Effector CD8-positive, alpha-beta T cell (primary cell): ENCODE results near the gene SLFN12L.
"Not testable (repeated sequence)": the region's sequence is repeated elsewhere in the genome, so short reads cannot be mapped to it uniquely, and the experiment has no call there.

Experiments used
- DNase-seq: peaks from one replicate; lab custom pipeline; 2025; lab: John Stamatoyannopoulos, UW

The SLFN12L gene

DNA sequence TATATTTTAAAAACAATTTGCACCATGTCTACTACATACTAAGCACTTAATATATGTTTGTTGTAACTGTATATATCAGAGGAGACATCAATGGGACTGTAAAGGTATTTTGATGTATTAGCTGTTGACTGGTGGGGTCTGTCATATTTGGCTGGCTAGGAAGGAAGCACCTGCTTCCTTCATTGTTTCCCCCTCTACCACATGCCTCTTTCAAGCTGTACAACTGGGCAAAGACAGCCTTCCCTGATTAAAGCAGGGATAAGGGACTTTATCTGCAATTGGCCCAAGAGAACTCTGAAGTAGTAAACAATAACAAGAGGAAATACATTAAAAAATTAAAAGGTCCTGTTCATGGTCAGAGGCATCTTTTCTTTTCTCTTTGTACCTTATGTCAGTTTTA, 5.5 kb upstream of the SLFN12L start:
- DNase-seq = no peak

GRCh38 chr17:35541434-35541833, 4.0 kb upstream of the SLFN12L start:
- no peak for DNase-seq

- DNase-seq = no peak
Measured at GRCh38 chr17:35540589-35541404, 3.3 kb upstream of the SLFN12L start.

- no peak for DNase-seq
Measured at GRCh38 chr17:35539659-35540026, 2.2 kb upstream of the SLFN12L start.

- no peak for DNase-seq
Measured at GRCh38 chr17:35536664-35537171, 760 bp downstream of the SLFN12L start.

- not testable (repeated sequence) for DNase-seq
Measured at GRCh38 chr17:35535406-35535805, 2.1 kb downstream of the SLFN12L start.

- DNase-seq = no peak
Measured at GRCh38 chr17:35534576-35535093, 2.8 kb downstream of the SLFN12L start.

DNA sequence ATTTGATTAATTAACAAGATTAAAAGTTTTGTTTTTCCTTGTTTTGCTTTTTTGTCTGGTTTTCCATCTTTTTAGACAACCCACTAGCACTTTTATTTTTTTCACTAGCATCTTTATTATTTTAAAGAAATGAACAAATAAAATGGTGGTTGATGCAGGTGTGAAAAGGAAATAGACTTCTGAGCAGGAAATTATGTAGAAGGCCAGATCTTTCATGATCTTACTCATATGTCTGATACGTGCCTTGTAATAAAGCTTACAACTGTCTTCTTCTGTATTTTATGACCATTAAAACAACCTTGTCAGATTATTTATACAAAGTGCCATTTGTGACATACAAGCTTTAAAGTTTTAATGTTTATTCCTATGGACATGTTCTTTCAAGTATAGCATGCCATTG, 6.3 kb downstream of the SLFN12L start:
- no peak for DNase-seq

DNA sequence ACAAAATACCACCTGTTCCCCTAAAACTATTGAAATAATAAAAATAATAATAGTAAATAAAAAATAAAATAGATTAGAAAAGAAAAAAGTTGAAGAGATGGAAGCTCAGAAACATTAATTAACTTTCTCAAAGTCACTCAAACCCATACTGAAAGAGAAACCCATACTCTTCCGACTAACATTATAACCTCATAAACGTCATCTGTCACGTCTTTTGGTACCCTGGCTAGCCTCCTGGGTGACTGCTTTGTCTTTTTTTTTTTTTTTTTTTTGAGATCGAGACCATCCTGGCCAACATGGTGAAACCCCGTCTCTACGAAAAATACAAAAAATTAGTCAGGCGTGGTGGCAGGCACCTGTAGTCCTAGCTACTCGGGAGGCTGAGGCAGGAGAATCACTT, 7.6 kb downstream of the SLFN12L start:
- DNase-seq = no peak

- DNase-seq = not testable (repeated sequence)
Measured at GRCh38 chr17:35529326-35529725, 8.2 kb downstream of the SLFN12L start.

GRCh38 chr17:35523296-35523695, 14.2 kb downstream of the SLFN12L start:
- DNase-seq = no peak

- not testable (repeated sequence) for DNase-seq
Measured at GRCh38 chr17:35521654-35522256, 15.7 kb downstream of the SLFN12L start.

DNA sequence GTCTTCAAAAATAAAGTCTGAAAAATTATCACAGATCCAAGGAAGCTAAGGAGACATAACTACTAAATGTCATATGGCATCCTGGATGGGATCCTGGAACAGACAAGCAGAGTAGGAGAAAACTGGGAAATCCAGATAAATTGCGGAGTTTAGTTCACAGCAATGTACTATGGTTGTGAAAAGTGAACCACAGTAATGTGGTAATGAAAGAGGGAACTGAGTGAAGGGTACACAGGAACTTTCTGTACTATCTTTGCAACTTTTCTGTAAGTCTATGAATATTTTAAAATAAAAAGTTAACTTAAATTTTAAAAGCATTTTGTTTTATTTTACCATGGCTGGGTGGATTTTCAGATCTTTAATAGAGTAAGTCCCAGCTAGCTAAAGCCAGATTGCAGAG, 16.3 kb downstream of the SLFN12L start:
- no peak for DNase-seq

- DNase-seq = no peak
Measured at GRCh38 chr17:35519906-35520442, 17.5 kb downstream of the SLFN12L start.

- no peak for DNase-seq
Measured at GRCh38 chr17:35519439-35519838, 18.0 kb downstream of the SLFN12L start.

GRCh38 chr17:35518431-35518830, 19.0 kb downstream of the SLFN12L start:
- not testable (repeated sequence) for DNase-seq

DNA sequence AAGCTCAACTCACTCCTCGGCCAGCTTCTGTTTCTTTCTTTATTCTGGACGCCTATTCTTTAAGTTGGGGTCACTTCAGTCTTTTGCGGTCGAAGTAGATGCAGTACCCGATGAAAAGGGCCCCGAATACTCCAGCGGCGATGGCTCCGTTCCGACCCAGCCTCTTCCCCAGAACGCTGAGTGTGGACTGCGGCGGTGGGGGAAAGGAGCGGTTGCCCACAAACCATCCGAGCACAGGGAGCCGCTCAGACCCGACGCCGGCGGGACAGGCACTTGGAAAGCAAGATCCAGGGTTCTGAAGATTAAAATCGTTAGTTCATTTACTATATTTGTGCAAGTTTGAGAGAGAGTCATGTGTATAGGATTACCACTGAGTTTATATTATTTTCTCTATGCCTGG, 22.5 kb downstream of the SLFN12L start:
- no peak for DNase-seq

- no peak for DNase-seq
Measured at GRCh38 chr17:35514564-35514963, 22.9 kb downstream of the SLFN12L start.

GRCh38 chr17:35510052-35510451, 27.4 kb downstream of the SLFN12L start:
- DNase-seq = no peak

DNA sequence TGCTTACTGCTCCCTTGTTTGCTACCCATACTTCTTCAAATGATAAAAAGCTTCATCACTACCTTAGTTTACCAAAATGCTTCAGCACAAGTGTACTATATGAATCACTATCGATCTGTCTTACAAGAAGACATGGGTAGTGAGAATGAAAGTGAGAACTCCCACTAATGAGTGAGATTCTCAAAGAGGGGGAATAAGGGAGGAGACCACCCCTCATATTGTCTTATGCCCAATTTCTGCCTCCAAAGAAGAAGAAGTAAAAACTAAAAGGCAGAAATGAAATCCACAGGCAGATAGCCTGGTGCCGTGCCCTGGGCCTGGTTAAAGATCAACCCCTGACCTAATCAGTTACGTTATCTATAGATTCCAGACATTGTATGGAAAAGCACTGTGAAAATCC, 29.8 kb downstream of the SLFN12L start:
- DNase-seq = not testable (repeated sequence)

- DNase-seq = no peak
Measured at GRCh38 chr17:35499548-35499947, 37.9 kb downstream of the SLFN12L start.

DNA sequence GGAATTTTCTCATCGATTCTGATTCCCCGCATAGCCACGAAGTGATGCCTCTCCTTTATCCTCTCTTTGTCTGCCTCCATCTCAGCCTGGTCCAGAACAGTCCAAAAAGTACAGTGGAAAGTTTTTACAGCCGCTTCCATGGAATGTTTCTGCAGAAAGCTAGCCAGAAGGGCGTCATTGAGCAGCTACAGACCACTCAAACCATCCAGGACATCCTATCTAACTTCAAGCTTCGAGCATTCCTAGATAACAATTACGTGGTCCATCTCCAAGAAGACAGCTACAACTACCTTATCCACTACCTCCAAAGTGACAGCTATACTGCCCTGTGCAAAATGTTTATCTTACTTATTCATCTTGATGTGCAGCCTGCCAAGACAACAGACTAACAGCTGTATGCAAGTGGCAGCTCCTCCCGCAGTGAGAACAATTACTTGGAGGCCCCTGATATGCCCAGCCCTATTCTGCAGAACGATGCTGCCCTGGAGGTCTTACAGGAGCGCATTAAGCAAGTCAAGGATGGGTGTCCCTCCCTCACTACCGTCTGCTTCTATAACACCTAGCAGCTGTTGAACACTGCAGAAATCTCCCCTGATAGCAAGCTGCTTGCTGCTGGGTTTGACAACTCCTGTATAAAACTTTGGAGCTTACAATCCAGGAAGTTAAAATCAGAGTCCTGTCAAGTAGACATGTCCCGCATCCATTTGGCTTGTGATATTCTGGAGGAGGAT, 38.9 kb downstream of the SLFN12L start:
- DNase-seq = no peak
